Measurements from ENCODE around the gene TTC9C. TPM values are rescaled to one million over a fixed set of nuclear protein-coding genes. Genes with fewer than 3 reads are reported as not detected.

TTC9C gene
- total RNA-seq, 1 donor from 2014 or later: 19.7 TPM

Other genes starting within 250 kb of the TTC9C start
- gene AHNAK, start 181.7 kb upstream of the TTC9C start, total RNA-seq: 141 and 144 TPM in 2 replicates
- 1,484 and 1,704 TPM in 2 replicates for gene EEF1G, start 154.6 kb upstream of the TTC9C start, total RNA-seq
- 7.5 and 8.1 TPM in 2 replicates for gene TUT1, start 137.0 kb upstream of the TTC9C start, total RNA-seq
- 66.9 and 72.4 TPM in 2 replicates for gene MTA2, start 126.6 kb upstream of the TTC9C start, total RNA-seq
- 11.3 and 17.6 TPM in 2 replicates for gene EML3, start 115.7 kb upstream of the TTC9C start, total RNA-seq
- gene ROM1, start 115.2 kb upstream of the TTC9C start, total RNA-seq: 1.5 and 2.8 TPM in 2 replicates
- gene B3GAT3, start 106.5 kb upstream of the TTC9C start, total RNA-seq: 52.6 and 59.8 TPM in 2 replicates
- 168 and 174 TPM in 2 replicates for gene GANAB, start 81.9 kb upstream of the TTC9C start, total RNA-seq
- 20.6 and 22.4 TPM in 2 replicates for gene INTS5, start 75.2 kb upstream of the TTC9C start, total RNA-seq
- gene C11orf98, start 63.3 kb upstream of the TTC9C start, total RNA-seq: 32.2 and 40.7 TPM in 2 replicates
- gene CSKMT, start 63.2 kb upstream of the TTC9C start, total RNA-seq: 3.2 and 12.4 TPM in 2 replicates
- gene UQCC3, start 56.8 kb upstream of the TTC9C start, total RNA-seq: 5.7 and 6.3 TPM in 2 replicates
- 4.5 and 5.0 TPM in 2 replicates for gene LBHD1, start 56.2 kb upstream of the TTC9C start, total RNA-seq
- 123 and 133 TPM in 2 replicates for gene UBXN1, start 49.4 kb upstream of the TTC9C start, total RNA-seq
- 195 and 219 TPM in 2 replicates for gene LRRN4CL, start 39.0 kb upstream of the TTC9C start, total RNA-seq
- gene BSCL2, start 21.1 kb upstream of the TTC9C start, total RNA-seq: 40.8 and 49.8 TPM in 2 replicates
- not detected in 2 replicates for gene GNG3, start 20.8 kb upstream of the TTC9C start, total RNA-seq
- gene HNRNPUL2, start 1.0 kb upstream of the TTC9C start, total RNA-seq: 8.0 and 8.6 TPM in 2 replicates
- gene ZBTB3, start 25.7 kb downstream of the TTC9C start, total RNA-seq: 6.6 TPM in 2 replicates
- gene POLR2G, start 33.1 kb downstream of the TTC9C start, total RNA-seq: 67.8 and 69.4 TPM in 2 replicates
- gene TAF6L, start 42.9 kb downstream of the TTC9C start, total RNA-seq: 22.1 and 24.9 TPM in 2 replicates
- 30.9 and 52.2 TPM in 2 replicates for gene TMEM179B, start 58.9 kb downstream of the TTC9C start, total RNA-seq
- 23.9 and 33.4 TPM in 2 replicates for gene TMEM223, start 63.5 kb downstream of the TTC9C start, total RNA-seq
- gene NXF1, start 77.0 kb downstream of the TTC9C start, total RNA-seq: 44.0 and 48.5 TPM in 2 replicates
- 25.1 and 27.4 TPM in 2 replicates for gene STX5, start 103.6 kb downstream of the TTC9C start, total RNA-seq
- gene TEX54, start 104.4 kb downstream of the TTC9C start, total RNA-seq: not detected in 2 replicates
- 37.9 and 48.1 TPM in 2 replicates for gene WDR74, start 111.1 kb downstream of the TTC9C start, total RNA-seq
- gene SLC3A2, start 152.4 kb downstream of the TTC9C start, total RNA-seq: 141 and 195 TPM in 2 replicates
- not detected in 2 replicates for gene CHRM1, start 192.9 kb downstream of the TTC9C start, total RNA-seq

Measured in myocyte (in vitro differentiated cells).